CD14-positive monocyte (primary cell): Measurements from ENCODE around the gene ZNF410. TPM values are rescaled to one million over a fixed set of nuclear protein-coding genes. Genes with fewer than 3 reads are reported as not detected.
A peak's percentile ranks its signal among the peaks of the same experiment; 100 is the strongest.

Source experiments
- DNase-seq, 3 donors: peaks; one replicate each; pipeline ENCODE4 v3.0.0-alpha.2; 2011 to 2022
- H2AFZ ChIP-seq: 2 replicates; pipeline ENCODE4 v1.6.0; 2012; ENCODE audit warnings: mild to moderate bottlenecking, low read depth, low read length, inconsistent platforms; ENCODE audit not compliant: insufficient read depth, poor library complexity, severe bottlenecking
- H3K27ac ChIP-seq, 2 donors: 1 replicate in 1 of 2; 2 replicates in 1 of 2; pipeline ENCODE4 v1.5.1; 2012 to 2013; ENCODE audit warnings: low read length in 2 of 2, control low read depth in 1 of 2, inconsistent platforms in 1 of 2, low read depth in 1 of 2, mild to moderate bottlenecking in 1 of 2
- H3K27me3 ChIP-seq, 2 donors: one replicate each; pipeline versions ENCODE4 v1.6.0 to v1.6.1; 2011 to 2013; ENCODE audit warnings: low read length in 2 of 2; ENCODE audit not compliant: control insufficient read depth in 2 of 2, insufficient read depth in 2 of 2
- H3K36me3 ChIP-seq, 2 donors: replicated peaks in 1 of 2; 1 replicate in 1 of 2; 2 replicates in 1 of 2; pipeline versions ENCODE4 v1.5.1 to v1.6.1; 2012 to 2013; ENCODE audit warnings: low read length in 2 of 2, control low read depth in 1 of 2, inconsistent platforms in 1 of 2, mild to moderate bottlenecking in 1 of 2; ENCODE audit not compliant: insufficient read depth in 2 of 2, control insufficient read depth in 1 of 2
- H3K4me1 ChIP-seq, 2 donors: 1 replicate in 1 of 2; 2 replicates in 1 of 2; pipeline versions ENCODE4 v1.5.1 to v1.6.1; 2012 to 2013; ENCODE audit warnings: low read length in 2 of 2, control low read depth in 1 of 2, inconsistent platforms in 1 of 2, mild to moderate bottlenecking in 1 of 2, moderate library complexity in 1 of 2; ENCODE audit not compliant: insufficient read depth in 2 of 2, control insufficient read depth in 1 of 2
- H3K4me2 ChIP-seq: replicated peaks from 2 replicates; pipeline ENCODE3; 2012; ENCODE audit warnings: low read length, moderate library complexity, mild to moderate bottlenecking; ENCODE audit not compliant: poor library complexity, severe bottlenecking; ENCODE audit errors: extremely low read depth
- H3K4me3 ChIP-seq, 3 experiments: fragments of 200-600 bp in 1 of 3; sonication (generic) in 1 of 3; replicated peaks in 1 of 3; 1 replicate in 2 of 3; 2 replicates in 1 of 3; pipeline ENCODE4 v1.5.1; 2011 to 2013; ENCODE audit warnings: low read length in 3 of 3, mild to moderate bottlenecking in 3 of 3, control low read depth in 2 of 3, low read depth in 2 of 3, inconsistent platforms in 1 of 3, moderate library complexity in 1 of 3
- H3K79me2 ChIP-seq: 2 replicates; pipeline ENCODE4 v1.6.0; 2012; ENCODE audit warnings: mild to moderate bottlenecking, control low read depth, inconsistent platforms, low read length, moderate library complexity; ENCODE audit not compliant: insufficient read depth
- H3K9ac ChIP-seq: 2 replicates; pipeline ENCODE4 v1.6.0; 2017; ENCODE audit warnings: low read length, mild to moderate bottlenecking; ENCODE audit not compliant: insufficient read depth, poor library complexity, severe bottlenecking
- H3K9me3 ChIP-seq, 2 donors: replicated peaks in 1 of 2; 1 replicate in 1 of 2; 2 replicates in 1 of 2; pipeline versions ENCODE4 v1.5.1 to v1.6.1; 2012 to 2013; ENCODE audit warnings: low read length in 2 of 2, control low read depth in 1 of 2; ENCODE audit not compliant: control insufficient read depth in 1 of 2, insufficient read depth in 1 of 2
- H4K20me1 ChIP-seq: 2 replicates; pipeline ENCODE4 v1.6.0; 2012; ENCODE audit warnings: mild to moderate bottlenecking, low read length, control low read depth, moderate library complexity; ENCODE audit not compliant: insufficient read depth
- H3K27ac Mint-ChIP-seq, 7 donors: one replicate each; pipeline ENCODE4 v1.8.0; 2020; ENCODE audit warnings: mild to moderate bottlenecking in 7 of 7, mixed read lengths in 7 of 7, moderate library complexity in 6 of 7, inconsistent platforms in 2 of 7
- H3K27me3 Mint-ChIP-seq, 3 donors: one replicate each; pipeline ENCODE4 v1.8.0; 2021 to 2022; ENCODE audit warnings: low read depth in 3 of 3, mild to moderate bottlenecking in 3 of 3, mixed read lengths in 3 of 3, moderate library complexity in 3 of 3, inconsistent platforms in 1 of 3
- H3K36me3 Mint-ChIP-seq, 2 donors: one replicate each; pipeline ENCODE4 v1.8.0; 2020; ENCODE audit warnings: mixed read lengths in 2 of 2, inconsistent platforms in 1 of 2, mild to moderate bottlenecking in 1 of 2
- H3K4me1 Mint-ChIP-seq: one replicate; pipeline ENCODE4 v1.8.0; 2020; ENCODE audit warnings: mild to moderate bottlenecking, mixed read lengths
- H3K4me3 Mint-ChIP-seq, 2 donors: one replicate each; pipeline ENCODE4 v1.8.0; 2020; ENCODE audit warnings: mild to moderate bottlenecking in 2 of 2, mixed read lengths in 2 of 2, moderate library complexity in 1 of 2
- H3K9me3 Mint-ChIP-seq, 7 donors: one replicate each; pipeline ENCODE4 v1.8.0; 2020 to 2022; ENCODE audit warnings: mixed read lengths in 7 of 7, mild to moderate bottlenecking in 6 of 7, moderate library complexity in 6 of 7, inconsistent platforms in 2 of 7
- CTCF ChIP-seq: fragments of 200-600 bp; IDR thresholded peaks from one replicate; pipeline ENCODE4 v1.8.0; 2022; ENCODE audit warnings: antibody characterized with exemption, mild to moderate bottlenecking
- WGBS: methylation state at CpG from one replicate; pipeline ENCODE4 v1.1.5; 2013; ENCODE audit warnings: missing lambda C conversion rate; ENCODE audit not compliant: insufficient coverage; 5-methylcytosine and 5-hydroxymethylcytosine counted together
- intact Hi-C, 2 donors: fragments of 100-400 bp; cut with micrococcal nuclease; formaldehyde crosslinking; loops; one replicate each; pipeline versions ENCODE4 v1.15.0 to v1.15.1; 2023
- polyA plus RNA-seq, 3 donors: library from polyadenylated mRNA; depleted of rRNA in 1 of 3; unstranded in 2 of 3; stranded (reverse) in 1 of 3; fragments of 300-500 nt in 2 of 3; fragments of >200 nt in 1 of 3; fragmentation: Illumina TruSeq in 2 of 3; gene quantifications; 1 replicate in 2 of 3; 2 replicates in 1 of 3; pipeline ENCODE4 v1.2.3, GENCODE V29; 2012 to 2021

Gene ZNF410
- polyA plus RNA-seq, 3 donors = 20.4 to 53.3 (median 42.5) TPM

- H3K4me1 ChIP-seq = no peaks in the 10 kb centered on the region
- no peaks in the 10 kb centered on the region for H3K9me3 ChIP-seq
- H3K9me3 Mint-ChIP-seq = no peaks in the 10 kb centered on the region
- H3K36me3 Mint-ChIP-seq = peaks cover 76 to 80% of the 10 kb centered on the region in 2 donors
- no peak overlapping the region for H3K4me3 ChIP-seq
- no peak overlapping the region for H3K9ac ChIP-seq
- no peak overlapping the region for H3K4me2 ChIP-seq
- no peak overlapping the region for H2AFZ ChIP-seq
- TF ChIP-seq CTCF = no peak
- H4K20me1 ChIP-seq = no peaks in the 10 kb centered on the region
- no peaks in the 10 kb centered on the region for H3K79me2 ChIP-seq
- intact Hi-C loops = no loop called here
- H3K27ac ChIP-seq = no peak overlapping the region
- no peaks in the 10 kb centered on the region for H3K27me3 Mint-ChIP-seq
- DNase-seq = no peak
- H3K27me3 ChIP-seq = no peaks in the 10 kb centered on the region
- peak overlapping the region in 1 of 7 donors; percentile 20 for H3K27ac Mint-ChIP-seq
- 93% methylated on average over 12 of the region's 12 CpGs for WGBS
- H3K36me3 ChIP-seq = peaks cover 66 to 96% of the 10 kb centered on the region in 2 donors
- H3K4me3 Mint-ChIP-seq = no peak overlapping the region
- no peaks in the 10 kb centered on the region for H3K4me1 Mint-ChIP-seq
Observed at GRCh38 chr14:73961192-73961591, 74.5 kb downstream of the ZNF410 start.

GRCh38 chr14:73965216-73965615 is 78.6 kb downstream of the ZNF410 start:
- H3K27ac Mint-ChIP-seq = peak overlapping the region in 1 of 7 donors; percentile 48
- H3K27me3 Mint-ChIP-seq = no peaks in the 10 kb centered on the region
- H3K4me3 ChIP-seq = no peak overlapping the region
- no peaks in the 10 kb centered on the region for H3K27me3 ChIP-seq
- H3K9me3 Mint-ChIP-seq = no peaks in the 10 kb centered on the region
- 73% methylated on average over 1 of the region's 4 CpGs for WGBS
- peaks cover 39 to 89% of the 10 kb centered on the region in 2 donors for H3K36me3 ChIP-seq
- no peaks in the 10 kb centered on the region for H3K79me2 ChIP-seq
- intact Hi-C loops = no loop called here
- H3K9ac ChIP-seq = no peak overlapping the region
- H4K20me1 ChIP-seq = no peaks in the 10 kb centered on the region
- no peaks in the 10 kb centered on the region for H3K4me1 ChIP-seq
- H3K9me3 ChIP-seq = no peaks in the 10 kb centered on the region
- H3K4me2 ChIP-seq = no peak overlapping the region
- H3K4me3 Mint-ChIP-seq = no peak overlapping the region
- H3K4me1 Mint-ChIP-seq = no peaks in the 10 kb centered on the region
- DNase-seq = no peak
- no peak overlapping the region for H3K27ac ChIP-seq
- H2AFZ ChIP-seq = no peak overlapping the region
- TF ChIP-seq CTCF = no peak
- H3K36me3 Mint-ChIP-seq = peaks cover 67 to 71% of the 10 kb centered on the region in 2 donors
